T-helper 1 cell treated with Interleukin-12 subunit alpha and Interleukin-12 subunit beta and Interleukin-4 antibody, amounts not matched to agents 30 μg/mL and 1 μg/mL, for 36 hours (primary cell): Measurements from ENCODE around the gene PLB1.
A peak's percentile ranks its signal among the peaks of the same experiment; 100 is the strongest.

ENCODE experiments used
- H3K27ac Mint-ChIP-seq: one replicate; pipeline ENCODE4 v1.8.0; 2021; ENCODE audit warnings: mild to moderate bottlenecking, mixed read lengths
- H3K27me3 Mint-ChIP-seq: one replicate; pipeline ENCODE4 v1.8.0; 2021; ENCODE audit warnings: low read depth, mixed read lengths
- H3K36me3 Mint-ChIP-seq: one replicate; pipeline ENCODE4 v1.8.0; 2021; ENCODE audit warnings: low read depth, mixed read lengths
- H3K4me1 Mint-ChIP-seq: one replicate; pipeline ENCODE4 v1.8.0; 2021; ENCODE audit warnings: low read depth, mixed read lengths
- H3K4me3 Mint-ChIP-seq: one replicate; pipeline ENCODE4 v1.8.0; 2021; ENCODE audit warnings: mild to moderate bottlenecking, moderate library complexity, mixed read lengths
- H3K9me3 Mint-ChIP-seq: one replicate; pipeline ENCODE4 v1.8.0; 2021; ENCODE audit warnings: mixed read lengths

The PLB1 gene

DNA sequence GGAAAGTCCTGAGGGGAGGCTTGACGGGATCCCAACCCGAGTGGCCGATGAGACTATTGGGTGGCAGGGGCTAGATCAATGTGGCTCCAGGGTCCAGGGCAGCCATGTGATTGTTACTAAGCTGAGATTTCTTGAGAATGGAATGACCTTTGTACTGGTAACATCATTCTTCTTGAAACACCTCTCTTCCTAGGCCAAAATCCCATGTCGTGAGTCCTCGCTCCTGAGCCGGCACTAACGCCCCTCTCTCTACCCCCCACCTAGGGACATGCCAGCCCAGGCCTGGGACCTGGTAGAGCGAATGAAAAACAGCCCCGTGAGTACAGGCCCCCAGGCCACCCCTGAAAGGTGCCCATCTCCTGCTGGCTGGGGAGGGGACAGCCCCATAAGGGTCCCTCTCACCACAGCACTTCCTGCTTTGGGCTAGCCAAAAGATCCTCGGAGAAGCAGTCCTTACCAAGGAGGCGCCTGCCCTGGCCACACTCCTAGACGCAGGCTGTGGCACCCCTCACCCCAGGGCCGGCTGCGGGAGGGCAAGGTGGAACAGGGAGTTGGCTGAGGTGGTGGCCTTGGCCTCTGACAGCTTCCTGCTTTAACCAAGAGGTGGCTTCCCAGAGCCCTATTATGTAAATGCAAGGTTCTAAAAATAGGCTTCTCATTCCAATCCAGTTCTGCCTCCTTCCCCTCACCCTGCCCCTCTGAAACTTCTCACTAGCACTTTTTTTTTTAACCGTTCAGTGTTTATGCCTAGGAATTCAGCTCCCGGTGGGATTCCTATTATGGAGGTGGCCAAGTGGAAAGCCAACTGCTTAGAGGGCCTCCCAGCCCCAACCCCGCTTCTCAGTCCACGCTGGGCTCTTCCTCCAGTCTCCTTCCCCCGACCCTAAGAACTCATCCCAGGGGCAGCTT, 129.2 kb downstream of the PLB1 start:
- peaks cover 62% of the 10 kb centered on the region for H3K4me1 Mint-ChIP-seq
- no peaks in the 10 kb centered on the region for H3K36me3 Mint-ChIP-seq
- no peaks in the 10 kb centered on the region for H3K27me3 Mint-ChIP-seq
- peak overlapping the region; percentile 85 for H3K27ac Mint-ChIP-seq
- no peaks in the 10 kb centered on the region for H3K9me3 Mint-ChIP-seq
- H3K4me3 Mint-ChIP-seq: peak overlapping the region; percentile 70

DNA sequence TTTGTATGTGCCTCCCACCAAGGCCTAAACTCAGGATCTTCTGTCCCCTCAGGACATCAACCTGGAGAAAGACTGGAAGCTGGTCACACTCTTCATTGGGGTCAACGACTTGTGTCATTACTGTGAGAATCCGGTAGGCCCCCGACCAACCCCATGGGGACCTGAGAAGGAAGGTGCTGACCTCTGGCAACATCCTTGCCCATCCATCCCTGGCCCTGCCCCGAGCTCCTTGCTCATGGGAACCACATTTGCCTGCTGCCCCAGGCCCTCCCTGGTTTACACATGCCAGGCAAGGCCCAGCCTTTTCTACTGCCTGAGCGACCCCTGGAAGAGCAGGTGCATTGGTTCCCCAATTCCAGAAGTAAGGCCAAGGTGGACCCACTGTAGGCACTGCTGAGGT, 130.5 kb downstream of the PLB1 start:
- Mint-ChIP-seq H3K4me3 (no peak overlapping the region), H3K27ac (no peak overlapping the region), H3K4me1 (peaks cover 49% of the 10 kb centered on the region)

DNA sequence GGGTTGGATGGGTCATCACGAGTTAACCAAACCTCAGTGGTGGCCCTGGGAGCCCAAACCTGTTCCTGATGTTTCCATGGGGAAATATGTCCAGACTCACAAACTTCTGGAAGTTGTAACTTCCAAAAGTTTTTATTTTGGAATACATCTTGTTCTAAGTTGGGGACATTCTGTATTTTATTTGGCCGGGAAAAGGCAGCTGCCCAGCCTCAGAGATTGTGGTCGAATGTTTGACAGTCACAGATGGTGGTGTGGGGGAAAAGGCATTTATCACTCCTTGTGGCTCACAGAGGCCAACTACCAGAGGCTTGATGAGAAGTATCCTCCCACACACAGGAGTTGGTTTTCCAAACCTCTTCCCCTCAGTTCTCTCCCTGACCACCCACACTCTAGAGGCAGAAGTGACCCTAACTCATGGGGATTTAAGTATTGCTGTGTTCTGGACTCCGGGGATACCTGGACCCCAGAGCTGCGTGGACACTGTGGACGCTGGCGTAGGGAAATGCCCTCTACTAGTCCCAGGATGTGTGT, 131.1 kb downstream of the PLB1 start:
- Mint-ChIP-seq H3K9me3 (no peaks in the 10 kb centered on the region), H3K36me3 (no peaks in the 10 kb centered on the region), H3K4me3 (no peak overlapping the region), H3K4me1 (peaks cover 44% of the 10 kb centered on the region), H3K27ac (no peak overlapping the region), H3K27me3 (no peaks in the 10 kb centered on the region)

More for the DNA sequence above, 130.5 kb downstream of the PLB1 start:
- Mint-ChIP-seq H3K9me3 (no peaks in the 10 kb centered on the region), H3K36me3 (no peaks in the 10 kb centered on the region), H3K27me3 (no peaks in the 10 kb centered on the region)

DNA sequence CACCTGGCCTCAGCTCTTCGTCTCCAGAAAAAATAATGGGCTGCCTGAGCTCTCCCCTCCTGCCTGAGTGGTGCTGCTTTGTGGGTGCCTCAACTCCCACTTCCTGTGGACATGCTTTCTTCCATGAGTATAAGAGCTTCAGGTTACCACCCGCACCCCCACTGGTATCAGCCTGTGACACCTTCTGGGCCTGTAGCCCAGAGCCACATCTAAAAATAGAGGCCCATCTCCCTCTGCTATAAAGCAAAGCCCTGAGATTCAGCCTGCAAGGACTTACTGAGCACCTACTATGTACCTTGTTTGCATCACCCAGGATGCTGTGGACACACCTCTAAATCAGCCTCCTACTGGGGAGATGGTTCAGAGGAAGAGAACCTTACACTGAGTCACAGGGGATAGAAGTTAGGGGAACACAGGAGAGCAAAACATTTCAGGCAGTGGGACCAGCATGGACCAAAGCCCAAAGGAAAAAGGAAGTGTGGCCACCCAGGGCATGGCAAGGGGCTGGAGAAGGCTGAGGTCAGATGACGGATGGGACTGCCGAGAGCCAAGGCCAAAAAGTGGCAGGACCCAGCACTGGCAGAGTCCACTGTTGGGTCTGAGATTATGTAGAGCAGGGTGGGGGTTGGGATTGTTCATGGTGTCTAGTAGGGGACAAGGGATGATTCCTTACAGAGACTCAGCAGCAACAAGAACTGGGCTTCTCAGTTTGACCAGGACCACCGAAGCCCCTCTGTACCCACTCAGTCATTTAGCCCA, 132.0 kb downstream of the PLB1 start:
- no peaks in the 10 kb centered on the region for H3K9me3 Mint-ChIP-seq

DNA sequence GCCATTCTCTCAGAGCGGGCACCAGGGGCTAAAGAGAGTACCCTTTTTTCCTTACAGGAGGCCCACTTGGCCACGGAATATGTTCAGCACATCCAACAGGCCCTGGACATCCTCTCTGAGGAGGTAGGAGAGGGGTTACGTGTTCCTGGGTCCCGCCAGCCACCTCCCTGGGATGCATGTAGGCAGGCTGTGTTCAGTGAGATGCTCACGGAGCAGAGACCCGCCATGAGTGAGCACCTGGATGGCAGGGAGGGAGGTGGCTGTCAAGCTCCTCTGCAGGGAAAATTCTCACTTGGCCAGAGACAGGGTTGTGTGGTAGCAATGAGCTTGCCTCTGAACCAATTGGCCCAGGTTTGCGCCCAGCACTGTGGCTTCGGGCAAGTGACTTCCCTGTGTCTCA, 132.6 kb downstream of the PLB1 start:
- no peak overlapping the region for H3K4me3 Mint-ChIP-seq
- H3K4me1 Mint-ChIP-seq: peaks cover 32% of the 10 kb centered on the region
- no peak overlapping the region for H3K27ac Mint-ChIP-seq
- no peaks in the 10 kb centered on the region for H3K36me3 Mint-ChIP-seq
- no peaks in the 10 kb centered on the region for H3K9me3 Mint-ChIP-seq
- H3K27me3 Mint-ChIP-seq: no peaks in the 10 kb centered on the region

More for the DNA sequence above, 132.0 kb downstream of the PLB1 start:
- H3K27me3 Mint-ChIP-seq: no peaks in the 10 kb centered on the region
- no peak overlapping the region for H3K4me3 Mint-ChIP-seq
- H3K4me1 Mint-ChIP-seq: peaks cover 36% of the 10 kb centered on the region
- H3K36me3 Mint-ChIP-seq: no peaks in the 10 kb centered on the region
- H3K27ac Mint-ChIP-seq: no peak overlapping the region

DNA sequence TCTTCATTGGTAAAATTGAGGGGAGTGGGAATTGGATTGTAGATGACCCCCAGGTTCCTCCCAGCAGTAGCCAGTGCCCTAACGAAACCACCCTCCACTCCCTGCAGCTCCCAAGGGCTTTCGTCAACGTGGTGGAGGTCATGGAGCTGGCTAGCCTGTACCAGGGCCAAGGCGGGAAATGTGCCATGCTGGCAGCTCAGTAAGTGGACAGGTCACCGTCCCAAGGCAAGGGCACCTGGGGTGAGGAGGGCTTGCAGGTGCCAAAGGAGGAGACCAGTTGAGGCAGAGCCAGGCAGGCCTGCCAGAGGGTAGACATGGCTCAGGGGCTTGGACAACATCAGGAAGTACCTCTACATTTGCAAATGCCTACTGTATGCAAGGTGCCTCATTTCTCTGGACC, 133.1 kb downstream of the PLB1 start:
- no peaks in the 10 kb centered on the region for H3K36me3 Mint-ChIP-seq
- H3K4me1 Mint-ChIP-seq: peaks cover 30% of the 10 kb centered on the region
- no peaks in the 10 kb centered on the region for H3K9me3 Mint-ChIP-seq
- H3K27me3 Mint-ChIP-seq: no peaks in the 10 kb centered on the region
- H3K27ac Mint-ChIP-seq: no peak overlapping the region
- no peak overlapping the region for H3K4me3 Mint-ChIP-seq

DNA sequence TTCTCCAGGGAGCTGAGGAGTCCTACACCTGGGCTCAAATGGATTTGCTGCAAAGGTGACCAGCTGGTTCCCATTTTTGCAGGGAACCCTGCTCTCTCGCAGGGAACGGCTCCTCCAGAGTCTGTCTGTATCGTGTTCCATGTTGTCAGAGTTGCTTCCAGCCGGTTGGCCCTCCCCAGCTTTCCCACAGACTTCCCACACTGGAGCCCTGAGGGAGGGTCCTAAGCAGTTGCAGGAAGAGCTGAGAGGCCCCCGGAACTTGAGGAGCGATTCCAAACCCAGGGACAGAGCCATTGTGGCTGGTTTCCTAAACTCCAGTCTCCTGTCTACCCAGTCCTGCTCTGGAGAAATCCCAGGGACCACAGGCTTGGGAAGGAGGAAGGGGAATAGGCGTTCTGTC, 134.1 kb downstream of the PLB1 start:
- peaks cover 21% of the 10 kb centered on the region for H3K4me1 Mint-ChIP-seq
- H3K4me3 Mint-ChIP-seq: no peak overlapping the region
- no peaks in the 10 kb centered on the region for H3K9me3 Mint-ChIP-seq
- H3K27ac Mint-ChIP-seq: no peak overlapping the region
- no peaks in the 10 kb centered on the region for H3K27me3 Mint-ChIP-seq
- no peaks in the 10 kb centered on the region for H3K36me3 Mint-ChIP-seq

DNA sequence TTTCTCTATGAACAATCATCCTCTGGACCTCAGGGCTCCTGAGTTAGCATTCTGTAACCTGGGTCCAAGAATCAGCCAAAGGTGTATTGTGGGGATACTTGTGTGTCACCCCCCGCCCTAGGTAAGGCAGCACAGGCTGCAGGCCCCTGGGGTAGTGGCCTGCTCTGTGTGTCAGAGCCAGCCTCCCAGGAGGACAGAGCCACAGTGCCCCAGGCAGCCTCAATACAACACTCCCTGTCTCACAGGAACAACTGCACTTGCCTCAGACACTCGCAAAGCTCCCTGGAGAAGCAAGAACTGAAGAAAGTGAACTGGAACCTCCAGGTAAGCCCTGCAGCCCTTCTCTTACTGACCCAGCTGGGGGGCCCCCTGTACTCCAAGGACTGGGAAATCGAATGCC, 134.5 kb downstream of the PLB1 start:
- H3K4me3 Mint-ChIP-seq: no peak overlapping the region
- H3K27ac Mint-ChIP-seq: no peak overlapping the region
- H3K36me3 Mint-ChIP-seq: no peaks in the 10 kb centered on the region
- peaks cover 16% of the 10 kb centered on the region for H3K4me1 Mint-ChIP-seq
- no peaks in the 10 kb centered on the region for H3K9me3 Mint-ChIP-seq
- no peaks in the 10 kb centered on the region for H3K27me3 Mint-ChIP-seq

DNA sequence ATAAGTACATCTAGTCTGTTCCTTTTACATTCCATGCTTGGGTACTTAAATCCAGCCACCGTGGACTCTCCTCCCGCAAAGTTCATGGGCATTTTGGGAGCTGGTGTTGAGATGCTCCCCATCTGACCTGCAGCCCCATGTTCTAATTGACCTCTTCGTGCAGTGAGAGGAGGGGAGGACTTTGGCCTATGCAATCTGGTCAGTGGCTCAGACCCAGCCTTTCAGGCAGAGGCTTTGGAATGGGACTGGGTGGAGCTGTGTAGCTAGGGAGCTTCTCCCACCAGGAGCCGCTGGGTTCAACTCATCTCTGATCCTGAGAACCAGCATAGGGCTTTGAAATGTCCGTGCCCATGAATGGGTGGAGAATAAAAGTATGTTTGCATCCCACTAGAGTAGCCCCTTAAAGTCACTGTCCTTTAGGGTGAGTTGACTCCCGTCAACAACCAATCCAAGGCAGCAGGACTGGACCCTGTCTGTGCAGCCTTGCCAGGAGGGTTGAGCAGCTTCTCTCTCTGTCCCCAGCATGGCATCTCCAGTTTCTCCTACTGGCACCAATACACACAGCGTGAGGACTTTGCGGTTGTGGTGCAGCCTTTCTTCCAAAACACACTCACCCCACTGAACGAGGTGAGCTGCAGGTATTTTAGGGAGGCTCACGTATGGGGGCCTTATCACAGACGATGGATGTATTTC, 135.8 kb downstream of the PLB1 start:
- Mint-ChIP-seq H3K9me3 (no peaks in the 10 kb centered on the region), H3K27me3 (no peaks in the 10 kb centered on the region), H3K27ac (no peak overlapping the region), H3K4me3 (no peak overlapping the region), H3K36me3 (no peaks in the 10 kb centered on the region), H3K4me1 (peaks cover 12% of the 10 kb centered on the region)

DNA sequence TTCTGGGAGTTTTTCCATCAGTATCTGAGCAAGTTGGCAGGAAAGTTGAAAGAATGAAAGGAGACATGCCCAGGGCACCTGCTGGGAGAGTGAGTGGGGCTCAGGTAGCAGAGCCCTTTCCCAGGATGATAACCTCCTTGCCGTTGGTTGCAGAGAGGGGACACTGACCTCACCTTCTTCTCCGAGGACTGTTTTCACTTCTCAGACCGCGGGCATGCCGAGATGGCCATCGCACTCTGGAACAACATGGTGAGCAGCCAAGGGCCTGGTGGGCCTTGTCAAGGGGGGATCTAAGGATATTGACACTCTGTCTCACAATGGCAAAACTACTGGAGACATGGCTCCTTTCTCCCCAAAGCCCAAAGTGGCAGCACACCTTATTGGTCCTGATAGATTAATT, 136.9 kb downstream of the PLB1 start:
- Mint-ChIP-seq H3K4me3 (no peak overlapping the region), H3K4me1 (peaks cover 6% of the 10 kb centered on the region), H3K36me3 (no peaks in the 10 kb centered on the region), H3K9me3 (no peaks in the 10 kb centered on the region), H3K27me3 (no peaks in the 10 kb centered on the region), H3K27ac (no peak overlapping the region)

DNA sequence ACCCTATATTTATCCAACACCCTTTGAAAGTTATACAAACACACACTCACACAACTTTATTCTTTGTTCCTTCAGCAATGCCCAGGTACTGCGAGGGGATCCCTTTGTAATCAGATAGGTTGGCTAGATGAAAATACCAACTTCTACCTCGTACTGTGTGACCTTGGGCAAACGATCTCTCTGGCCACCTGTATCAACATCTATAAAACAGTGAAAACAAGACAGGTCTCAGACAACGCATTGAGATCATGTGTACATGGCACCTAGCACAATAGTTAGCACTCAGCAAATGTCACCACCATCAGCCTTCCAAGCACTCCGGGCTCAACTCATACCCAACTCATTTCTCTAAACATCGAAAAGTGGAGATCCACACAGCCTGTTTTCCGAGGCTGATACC, 137.3 kb downstream of the PLB1 start:
- no peaks in the 10 kb centered on the region for H3K9me3 Mint-ChIP-seq
- no peak overlapping the region for H3K27ac Mint-ChIP-seq
- H3K4me1 Mint-ChIP-seq: peaks cover 7% of the 10 kb centered on the region
- no peak overlapping the region for H3K4me3 Mint-ChIP-seq
- peaks cover 1% of the 10 kb centered on the region for H3K36me3 Mint-ChIP-seq
- H3K27me3 Mint-ChIP-seq: no peaks in the 10 kb centered on the region

DNA sequence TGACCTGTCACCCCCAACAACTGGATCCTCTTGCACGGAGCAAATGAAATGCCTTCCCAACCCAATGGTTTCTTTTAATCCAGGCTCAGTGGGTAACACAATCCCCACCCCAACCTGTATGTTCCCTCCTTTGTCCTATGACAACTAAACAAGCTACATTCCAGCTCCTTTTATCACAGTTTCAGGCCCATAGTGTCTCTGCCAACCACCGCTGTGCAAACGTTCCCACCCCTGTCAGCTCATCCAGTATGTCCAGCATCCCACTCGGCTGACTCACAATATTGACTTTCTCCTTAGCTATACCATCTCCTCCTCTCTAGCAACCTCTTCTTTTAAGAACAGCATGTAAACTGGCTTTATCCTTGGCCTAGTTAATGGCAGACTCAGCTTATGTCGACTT, 137.9 kb downstream of the PLB1 start:
- Mint-ChIP-seq H3K4me1 (peaks cover 11% of the 10 kb centered on the region), H3K36me3 (peaks cover 4% of the 10 kb centered on the region), H3K9me3 (no peaks in the 10 kb centered on the region), H3K4me3 (no peak overlapping the region), H3K27ac (no peak overlapping the region), H3K27me3 (no peaks in the 10 kb centered on the region)

DNA sequence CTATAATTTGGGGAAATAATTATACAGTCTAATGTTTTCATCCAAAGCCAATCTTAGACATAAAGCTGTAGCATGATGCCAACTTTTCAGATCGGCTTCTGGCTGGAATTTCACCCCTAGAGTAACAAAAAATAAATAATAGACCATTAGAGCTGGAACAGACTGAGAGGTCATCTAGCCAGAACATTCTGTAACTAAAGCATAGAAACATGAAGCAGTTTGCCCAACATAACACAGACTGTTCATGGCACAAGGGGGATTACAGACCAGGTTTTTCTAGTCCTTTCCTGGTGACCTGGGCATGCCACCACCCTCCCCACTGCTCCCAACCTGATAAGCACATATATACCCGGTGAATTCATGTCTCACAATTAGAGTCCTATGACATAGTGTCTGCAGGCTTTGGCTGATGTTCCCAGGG, 139.3 kb downstream of the PLB1 start:
- peaks cover 13% of the 10 kb centered on the region for H3K4me1 Mint-ChIP-seq
- H3K9me3 Mint-ChIP-seq: no peaks in the 10 kb centered on the region
- no peaks in the 10 kb centered on the region for H3K27me3 Mint-ChIP-seq
- no peak overlapping the region for H3K27ac Mint-ChIP-seq
- peaks cover 4% of the 10 kb centered on the region for H3K36me3 Mint-ChIP-seq
- H3K4me3 Mint-ChIP-seq: no peak overlapping the region

DNA sequence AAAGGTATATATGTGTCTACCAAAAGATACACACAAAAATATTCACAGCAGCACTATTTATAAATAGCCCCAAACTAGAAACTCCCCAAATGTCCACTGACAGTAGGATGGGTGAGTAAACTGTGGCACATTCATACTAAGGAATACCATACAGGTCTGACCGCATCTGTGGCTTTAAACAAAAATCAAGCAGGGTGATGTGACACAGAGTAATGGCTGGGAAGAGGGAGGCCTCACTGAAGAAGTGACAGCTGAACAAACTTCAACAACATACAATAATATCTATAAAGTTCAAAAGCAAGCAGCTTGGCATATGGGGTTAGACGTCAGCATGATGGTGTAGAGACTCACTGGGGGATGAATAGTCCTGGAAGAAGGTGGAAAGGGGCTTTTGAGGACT, 140.6 kb downstream of the PLB1 start:
- Mint-ChIP-seq H3K36me3 (peaks cover 4% of the 10 kb centered on the region), H3K4me1 (peaks cover 13% of the 10 kb centered on the region), H3K27me3 (no peaks in the 10 kb centered on the region), H3K9me3 (no peaks in the 10 kb centered on the region), H3K4me3 (no peak overlapping the region), H3K27ac (no peak overlapping the region)
